HepG2 (cell line): ENCODE results near the gene KMT5C. TPM values are rescaled to one million over a fixed set of nuclear protein-coding genes. Genes with fewer than 3 reads are reported as not detected.

Source experiments
- ELF1 ChIP-seq: sonication (generic); formaldehyde crosslinking; IDR thresholded peaks from 2 replicates; pipeline ENCODE4 v1.4.0; 2020; ENCODE audit warnings: missing genetic modification reagents
- FOXK2 ChIP-seq: fragments of 450-650 bp; IDR thresholded peaks from 2 replicates; pipeline ENCODE4 v1.6.1; 2016
- KDM3A ChIP-seq: IDR thresholded peaks from 2 replicates; pipeline ENCODE4 v1.6.1; 2018; ENCODE audit warnings: low read depth, missing compliant biosample characterization
- ZNF317 ChIP-seq: sonication (generic); formaldehyde crosslinking; IDR thresholded peaks from 2 replicates; pipeline ENCODE4 v1.5.0; 2020; ENCODE audit warnings: mild to moderate bottlenecking, missing genetic modification reagents
- ZNF329 ChIP-seq: sonication (generic); formaldehyde crosslinking; IDR thresholded peaks from 2 replicates; pipeline ENCODE4 v1.9.0; 2021; ENCODE audit warnings: low read depth, mild to moderate bottlenecking, missing genetic modification reagents
- ZNF432 ChIP-seq: sonication (generic); formaldehyde crosslinking; IDR thresholded peaks from 2 replicates; pipeline ENCODE4 v1.5.0; 2020; ENCODE audit warnings: missing genetic modification reagents, mild to moderate bottlenecking, borderline replicate concordance
- ZNF556 ChIP-seq: sonication (generic); formaldehyde crosslinking; IDR thresholded peaks from 2 replicates; pipeline ENCODE4 v1.4.0; 2020; ENCODE audit warnings: mild to moderate bottlenecking, missing genetic modification reagents, borderline replicate concordance
- ZNF619 ChIP-seq: sonication (generic); formaldehyde crosslinking; IDR thresholded peaks from 2 replicates; pipeline ENCODE4 v1.4.0; 2020; ENCODE audit warnings: mild to moderate bottlenecking, missing genetic modification reagents
- ZNF792 ChIP-seq: IDR thresholded peaks from 2 replicates; pipeline ENCODE4 v1.6.1; 2016
- polyA plus RNA-seq, 8 experiments: library from polyadenylated mRNA; depleted of rRNA in 3 of 8; stranded (reverse) in 7 of 8; unstranded in 1 of 8; fragments of >200 nt; fragmentation: Illumina TruSeq in 4 of 8; extraction: Trizol in 4 of 8; gene quantifications; 2 replicates each; pipeline versions ENCODE4 v1.2.1 to v1.2.3, GENCODE V29; 2011 to 2016; ENCODE audit warnings: low read depth in 4 of 8, missing spikeins in 1 of 8, mixed read lengths in 1 of 8; ENCODE audit not compliant: insufficient read depth in 1 of 8
- total RNA-seq, 5 experiments: library from RNA; depleted of rRNA; stranded (reverse); fragments of >200 nt; fragmentation: Illumina TruSeq; extraction: Trizol; gene quantifications; 2 replicates each; pipeline ENCODE4 v1.2.3, GENCODE V29; 2016; ENCODE audit warnings: low read depth in 1 of 5
- TF ChIP-seq, protein P1 (sequence below): IDR thresholded peaks from 2 replicates; pipeline ENCODE4 v1.6.1; 2018; ENCODE audit warnings: missing genetic modification reagents
- TF ChIP-seq, protein P2 (sequence below): sonication (generic); formaldehyde crosslinking; IDR thresholded peaks from 2 replicates; pipeline ENCODE4 v1.4.0; 2020; ENCODE audit warnings: mild to moderate bottlenecking, missing genetic modification reagents
- TF ChIP-seq, protein P3 (sequence below): IDR thresholded peaks from 2 replicates; pipeline ENCODE4 v1.6.1; 2016; ENCODE audit warnings: missing compliant biosample characterization, missing genetic modification reagents, borderline replicate concordance
- TF ChIP-seq, protein P4 (sequence below): sonication (generic); formaldehyde crosslinking; IDR thresholded peaks from 2 replicates; pipeline ENCODE4 v1.9.0; 2021; ENCODE audit warnings: missing genetic modification reagents, borderline replicate concordance
- TF ChIP-seq, protein P5 (sequence below): sonication (generic); formaldehyde crosslinking; IDR thresholded peaks from 2 replicates; pipeline ENCODE4 v1.8.0; 2022; ENCODE audit warnings: missing genetic modification reagents, mild to moderate bottlenecking, moderate library complexity, borderline replicate concordance

KMT5C gene
- total and polyA plus RNA-seq, 2 of the 13 experiments (the other 11 are each of a cell fraction or from before 2014, with no cell fraction given), result 5.5 to 9.0 TPM

DNA sequence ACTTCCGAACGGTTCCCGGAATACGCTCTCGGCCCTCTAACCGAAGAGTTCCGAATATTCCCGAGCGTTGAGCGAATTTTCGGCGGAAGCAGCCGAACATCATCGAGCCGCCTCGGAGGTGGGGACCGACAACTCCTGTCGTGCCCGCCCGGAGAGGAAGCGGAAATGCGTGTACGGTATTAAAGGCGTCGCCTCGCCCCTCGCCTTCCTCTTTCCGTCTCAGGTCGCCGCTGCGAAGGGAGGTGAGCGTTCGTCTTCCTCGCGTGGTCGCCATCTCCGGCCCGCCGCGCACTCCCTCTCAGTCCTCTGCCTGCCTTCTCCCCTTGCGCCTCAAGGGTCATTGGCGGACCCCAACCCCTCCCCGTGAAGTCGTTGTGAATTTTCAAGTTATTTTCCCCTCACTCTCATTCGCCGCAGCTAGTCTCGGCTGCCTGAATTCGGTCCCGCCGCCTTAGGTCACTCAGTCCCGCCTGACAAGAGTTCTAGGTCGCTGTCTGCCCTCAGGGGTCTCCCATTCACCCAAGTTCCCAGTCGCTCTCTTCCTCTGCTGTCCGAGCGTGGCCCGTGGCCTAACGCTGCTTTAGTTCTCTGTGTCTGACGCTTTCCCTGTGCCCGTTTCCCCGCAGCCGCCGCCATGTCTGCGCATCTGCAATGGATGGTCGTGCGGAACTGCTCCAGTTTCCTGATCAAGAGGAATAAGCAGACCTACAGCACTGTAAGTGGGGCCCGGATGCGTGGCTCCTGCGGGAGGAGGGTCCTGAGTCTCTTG, 46.2 kb downstream of the KMT5C start, which contains the start of gene RPL28 (continued):
- TF ChIP-seq, protein P1, sequence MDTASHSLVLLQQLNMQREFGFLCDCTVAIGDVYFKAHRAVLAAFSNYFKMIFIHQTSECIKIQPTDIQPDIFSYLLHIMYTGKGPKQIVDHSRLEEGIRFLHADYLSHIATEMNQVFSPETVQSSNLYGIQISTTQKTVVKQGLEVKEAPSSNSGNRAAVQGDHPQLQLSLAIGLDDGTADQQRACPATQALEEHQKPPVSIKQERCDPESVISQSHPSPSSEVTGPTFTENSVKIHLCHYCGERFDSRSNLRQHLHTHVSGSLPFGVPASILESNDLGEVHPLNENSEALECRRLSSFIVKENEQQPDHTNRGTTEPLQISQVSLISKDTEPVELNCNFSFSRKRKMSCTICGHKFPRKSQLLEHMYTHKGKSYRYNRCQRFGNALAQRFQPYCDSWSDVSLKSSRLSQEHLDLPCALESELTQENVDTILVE (CRISPR knock-in tag), result peak; percentile 68
- TF ChIP-seq ZNF329 (CRISPR knock-in tag) (0 out of 2 replicates have a peak, but pooled peaks have one; percentile 64), FOXK2 (no peak), ZNF792 (CRISPR knock-in tag) (peak; percentile 72; the same call in 1 of the 2 replicates), ZNF317 (CRISPR knock-in tag) (no peak; the same call in 1 of the 2 replicates), ZNF619 (CRISPR knock-in tag) (peak; percentile 51; the same call in 1 of the 2 replicates), ZNF556 (CRISPR knock-in tag) (0 out of 2 replicates have a peak, but pooled peaks have one; percentile 55), ZNF432 (CRISPR knock-in tag) (no peak), ELF1 (CRISPR knock-in tag) (peak; percentile 80), KDM3A (CRISPR knock-in tag) (0 out of 2 replicates have a peak, but pooled peaks have one; percentile 49)
- TF ChIP-seq, protein P2, sequence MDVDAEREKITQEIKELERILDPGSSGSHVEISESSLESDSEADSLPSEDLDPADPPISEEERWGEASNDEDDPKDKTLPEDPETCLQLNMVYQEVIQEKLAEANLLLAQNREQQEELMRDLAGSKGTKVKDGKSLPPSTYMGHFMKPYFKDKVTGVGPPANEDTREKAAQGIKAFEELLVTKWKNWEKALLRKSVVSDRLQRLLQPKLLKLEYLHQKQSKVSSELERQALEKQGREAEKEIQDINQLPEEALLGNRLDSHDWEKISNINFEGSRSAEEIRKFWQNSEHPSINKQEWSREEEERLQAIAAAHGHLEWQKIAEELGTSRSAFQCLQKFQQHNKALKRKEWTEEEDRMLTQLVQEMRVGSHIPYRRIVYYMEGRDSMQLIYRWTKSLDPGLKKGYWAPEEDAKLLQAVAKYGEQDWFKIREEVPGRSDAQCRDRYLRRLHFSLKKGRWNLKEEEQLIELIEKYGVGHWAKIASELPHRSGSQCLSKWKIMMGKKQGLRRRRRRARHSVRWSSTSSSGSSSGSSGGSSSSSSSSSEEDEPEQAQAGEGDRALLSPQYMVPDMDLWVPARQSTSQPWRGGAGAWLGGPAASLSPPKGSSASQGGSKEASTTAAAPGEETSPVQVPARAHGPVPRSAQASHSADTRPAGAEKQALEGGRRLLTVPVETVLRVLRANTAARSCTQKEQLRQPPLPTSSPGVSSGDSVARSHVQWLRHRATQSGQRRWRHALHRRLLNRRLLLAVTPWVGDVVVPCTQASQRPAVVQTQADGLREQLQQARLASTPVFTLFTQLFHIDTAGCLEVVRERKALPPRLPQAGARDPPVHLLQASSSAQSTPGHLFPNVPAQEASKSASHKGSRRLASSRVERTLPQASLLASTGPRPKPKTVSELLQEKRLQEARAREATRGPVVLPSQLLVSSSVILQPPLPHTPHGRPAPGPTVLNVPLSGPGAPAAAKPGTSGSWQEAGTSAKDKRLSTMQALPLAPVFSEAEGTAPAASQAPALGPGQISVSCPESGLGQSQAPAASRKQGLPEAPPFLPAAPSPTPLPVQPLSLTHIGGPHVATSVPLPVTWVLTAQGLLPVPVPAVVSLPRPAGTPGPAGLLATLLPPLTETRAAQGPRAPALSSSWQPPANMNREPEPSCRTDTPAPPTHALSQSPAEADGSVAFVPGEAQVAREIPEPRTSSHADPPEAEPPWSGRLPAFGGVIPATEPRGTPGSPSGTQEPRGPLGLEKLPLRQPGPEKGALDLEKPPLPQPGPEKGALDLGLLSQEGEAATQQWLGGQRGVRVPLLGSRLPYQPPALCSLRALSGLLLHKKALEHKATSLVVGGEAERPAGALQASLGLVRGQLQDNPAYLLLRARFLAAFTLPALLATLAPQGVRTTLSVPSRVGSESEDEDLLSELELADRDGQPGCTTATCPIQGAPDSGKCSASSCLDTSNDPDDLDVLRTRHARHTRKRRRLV (CRISPR knock-in tag), result peak; percentile 82
- TF ChIP-seq, protein P3, sequence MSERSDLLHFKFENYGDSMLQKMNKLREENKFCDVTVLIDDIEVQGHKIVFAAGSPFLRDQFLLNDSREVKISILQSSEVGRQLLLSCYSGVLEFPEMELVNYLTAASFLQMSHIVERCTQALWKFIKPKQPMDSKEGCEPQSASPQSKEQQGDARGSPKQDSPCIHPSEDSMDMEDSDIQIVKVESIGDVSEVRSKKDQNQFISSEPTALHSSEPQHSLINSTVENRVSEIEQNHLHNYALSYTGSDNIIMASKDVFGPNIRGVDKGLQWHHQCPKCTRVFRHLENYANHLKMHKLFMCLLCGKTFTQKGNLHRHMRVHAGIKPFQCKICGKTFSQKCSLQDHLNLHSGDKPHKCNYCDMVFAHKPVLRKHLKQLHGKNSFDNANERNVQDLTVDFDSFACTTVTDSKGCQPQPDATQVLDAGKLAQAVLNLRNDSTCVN, result 0 out of 2 replicates have a peak, but pooled peaks have one; percentile 42
- TF ChIP-seq, protein P4, sequence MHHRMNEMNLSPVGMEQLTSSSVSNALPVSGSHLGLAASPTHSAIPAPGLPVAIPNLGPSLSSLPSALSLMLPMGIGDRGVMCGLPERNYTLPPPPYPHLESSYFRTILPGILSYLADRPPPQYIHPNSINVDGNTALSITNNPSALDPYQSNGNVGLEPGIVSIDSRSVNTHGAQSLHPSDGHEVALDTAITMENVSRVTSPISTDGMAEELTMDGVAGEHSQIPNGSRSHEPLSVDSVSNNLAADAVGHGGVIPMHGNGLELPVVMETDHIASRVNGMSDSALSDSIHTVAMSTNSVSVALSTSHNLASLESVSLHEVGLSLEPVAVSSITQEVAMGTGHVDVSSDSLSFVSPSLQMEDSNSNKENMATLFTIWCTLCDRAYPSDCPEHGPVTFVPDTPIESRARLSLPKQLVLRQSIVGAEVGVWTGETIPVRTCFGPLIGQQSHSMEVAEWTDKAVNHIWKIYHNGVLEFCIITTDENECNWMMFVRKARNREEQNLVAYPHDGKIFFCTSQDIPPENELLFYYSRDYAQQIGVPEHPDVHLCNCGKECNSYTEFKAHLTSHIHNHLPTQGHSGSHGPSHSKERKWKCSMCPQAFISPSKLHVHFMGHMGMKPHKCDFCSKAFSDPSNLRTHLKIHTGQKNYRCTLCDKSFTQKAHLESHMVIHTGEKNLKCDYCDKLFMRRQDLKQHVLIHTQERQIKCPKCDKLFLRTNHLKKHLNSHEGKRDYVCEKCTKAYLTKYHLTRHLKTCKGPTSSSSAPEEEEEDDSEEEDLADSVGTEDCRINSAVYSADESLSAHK (CRISPR knock-in tag), result no peak
- TF ChIP-seq, protein P5, sequence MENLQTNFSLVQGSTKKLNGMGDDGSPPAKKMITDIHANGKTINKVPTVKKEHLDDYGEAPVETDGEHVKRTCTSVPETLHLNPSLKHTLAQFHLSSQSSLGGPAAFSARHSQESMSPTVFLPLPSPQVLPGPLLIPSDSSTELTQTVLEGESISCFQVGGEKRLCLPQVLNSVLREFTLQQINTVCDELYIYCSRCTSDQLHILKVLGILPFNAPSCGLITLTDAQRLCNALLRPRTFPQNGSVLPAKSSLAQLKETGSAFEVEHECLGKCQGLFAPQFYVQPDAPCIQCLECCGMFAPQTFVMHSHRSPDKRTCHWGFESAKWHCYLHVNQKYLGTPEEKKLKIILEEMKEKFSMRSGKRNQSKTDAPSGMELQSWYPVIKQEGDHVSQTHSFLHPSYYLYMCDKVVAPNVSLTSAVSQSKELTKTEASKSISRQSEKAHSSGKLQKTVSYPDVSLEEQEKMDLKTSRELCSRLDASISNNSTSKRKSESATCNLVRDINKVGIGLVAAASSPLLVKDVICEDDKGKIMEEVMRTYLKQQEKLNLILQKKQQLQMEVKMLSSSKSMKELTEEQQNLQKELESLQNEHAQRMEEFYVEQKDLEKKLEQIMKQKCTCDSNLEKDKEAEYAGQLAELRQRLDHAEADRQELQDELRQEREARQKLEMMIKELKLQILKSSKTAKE (CRISPR knock-in tag), result 0 out of 2 replicates have a peak, but pooled peaks have one; percentile 21
